Vagina (tissue), 2 donors: ENCODE data around the gene PGBD5.

Experiments
- CTCF ChIP-seq, 3 experiments: fragments of 450-650 bp in 2 of 3; fragments of 200-600 bp in 1 of 3; sonication (generic) in 1 of 3; IDR thresholded peaks; one replicate each; pipeline ENCODE4 v1.5.1; 2017 to 2019; ENCODE audit warnings: antibody characterized with exemption in 3 of 3, mild to moderate bottlenecking in 2 of 3, moderate library complexity in 2 of 3
- POLR2A ChIP-seq, 2 donors: fragments of 450-650 bp; IDR thresholded peaks; one replicate each; pipeline ENCODE4 v1.6.1; 2017; ENCODE audit warnings: antibody characterized with exemption in 2 of 2, mild to moderate bottlenecking in 2 of 2, moderate library complexity in 2 of 2
- POLR2AphosphoS5 ChIP-seq, 2 donors: sonication (generic); formaldehyde crosslinking; IDR thresholded peaks; one replicate each; pipeline ENCODE4 v1.9.0; 2017; ENCODE audit warnings: antibody characterized with exemption in 2 of 2, mild to moderate bottlenecking in 2 of 2, low read depth in 1 of 2; ENCODE audit not compliant: insufficient read depth in 1 of 2

DNA sequence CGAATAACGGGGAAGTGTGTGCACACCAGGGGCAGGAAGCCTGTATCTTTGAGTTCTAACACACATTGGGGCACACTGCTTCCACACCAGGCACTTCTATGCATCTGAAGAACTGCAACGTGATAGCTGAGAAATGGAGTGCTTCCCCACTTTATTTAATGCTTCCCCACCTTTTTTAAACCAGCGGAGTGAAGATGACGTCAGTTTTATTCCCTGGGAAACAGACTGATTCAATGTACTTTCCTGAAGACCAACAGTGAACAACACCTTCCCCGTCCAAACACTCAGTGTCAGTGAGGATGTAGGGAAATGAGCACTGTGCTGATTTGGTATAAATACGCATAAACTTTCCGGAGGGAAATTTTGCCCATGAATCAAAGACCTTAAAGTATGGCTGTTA is 87.1 kb downstream of the PGBD5 start:
- TF ChIP-seq CTCF (IDR thresholded peaks at IDR 0.05) = no peak
- no peak for TF ChIP-seq POLR2AphosphoS5 (IDR thresholded peaks at IDR 0.05; ENCODE audit: insufficient read depth in 1 of 2, low read depth in 1 of 2)
- no peak for TF ChIP-seq POLR2A (IDR thresholded peaks at IDR 0.05)
